HL-60 (cell line): ENCODE data around the gene PDE6H.

Experiments
- GABPA ChIP-seq: IDR thresholded peaks from 2 replicates; pipeline ENCODE4 v1.6.1; 2012; ENCODE audit warnings: low read depth
- POLR2AphosphoS5 ChIP-seq: IDR thresholded peaks from 2 replicates; pipeline ENCODE4 v1.6.1; 2012; ENCODE audit warnings: low read depth
- SPI1 ChIP-seq: IDR thresholded peaks from 2 replicates; pipeline ENCODE4 v1.6.1; 2012; ENCODE audit warnings: low read depth, mild to moderate bottlenecking, borderline replicate concordance
- TF ChIP-seq, protein P1 (sequence below): IDR thresholded peaks from one replicate; pipeline ENCODE4 v1.5.1; 2011; ENCODE audit warnings: low read length, control low read depth, inconsistent platforms; ENCODE audit not compliant: insufficient read depth
- TF ChIP-seq, protein P2 (sequence below): IDR thresholded peaks from 2 replicates; pipeline ENCODE4 v1.6.1; 2012; ENCODE audit warnings: low read depth; ENCODE audit not compliant: insufficient replicate concordance

DNA sequence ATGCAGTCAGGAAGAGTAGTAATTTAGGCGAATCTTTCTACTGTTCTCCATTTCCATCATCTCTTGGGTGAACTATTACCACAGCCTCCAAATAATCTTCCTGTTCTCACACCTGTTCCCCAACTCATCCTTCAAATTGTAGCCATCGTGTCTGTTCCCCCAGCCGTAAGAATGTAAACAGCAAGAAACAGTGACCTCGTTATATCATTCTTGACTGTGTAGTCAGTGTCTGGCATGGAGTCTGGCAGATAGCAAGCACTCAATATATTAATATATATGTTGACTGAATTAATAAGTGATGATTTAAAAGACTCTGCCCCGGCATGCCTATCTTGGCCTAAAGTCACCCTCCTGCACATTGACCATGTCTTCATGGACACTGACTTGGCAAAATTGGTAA is 20.3 kb downstream of the PDE6H start:
- TF ChIP-seq, protein P1, sequence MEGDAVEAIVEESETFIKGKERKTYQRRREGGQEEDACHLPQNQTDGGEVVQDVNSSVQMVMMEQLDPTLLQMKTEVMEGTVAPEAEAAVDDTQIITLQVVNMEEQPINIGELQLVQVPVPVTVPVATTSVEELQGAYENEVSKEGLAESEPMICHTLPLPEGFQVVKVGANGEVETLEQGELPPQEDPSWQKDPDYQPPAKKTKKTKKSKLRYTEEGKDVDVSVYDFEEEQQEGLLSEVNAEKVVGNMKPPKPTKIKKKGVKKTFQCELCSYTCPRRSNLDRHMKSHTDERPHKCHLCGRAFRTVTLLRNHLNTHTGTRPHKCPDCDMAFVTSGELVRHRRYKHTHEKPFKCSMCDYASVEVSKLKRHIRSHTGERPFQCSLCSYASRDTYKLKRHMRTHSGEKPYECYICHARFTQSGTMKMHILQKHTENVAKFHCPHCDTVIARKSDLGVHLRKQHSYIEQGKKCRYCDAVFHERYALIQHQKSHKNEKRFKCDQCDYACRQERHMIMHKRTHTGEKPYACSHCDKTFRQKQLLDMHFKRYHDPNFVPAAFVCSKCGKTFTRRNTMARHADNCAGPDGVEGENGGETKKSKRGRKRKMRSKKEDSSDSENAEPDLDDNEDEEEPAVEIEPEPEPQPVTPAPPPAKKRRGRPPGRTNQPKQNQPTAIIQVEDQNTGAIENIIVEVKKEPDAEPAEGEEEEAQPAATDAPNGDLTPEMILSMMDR, result no peak
- TF ChIP-seq POLR2AphosphoS5 (no peak), SPI1 (no peak), GABPA (no peak)
- TF ChIP-seq, protein P2, sequence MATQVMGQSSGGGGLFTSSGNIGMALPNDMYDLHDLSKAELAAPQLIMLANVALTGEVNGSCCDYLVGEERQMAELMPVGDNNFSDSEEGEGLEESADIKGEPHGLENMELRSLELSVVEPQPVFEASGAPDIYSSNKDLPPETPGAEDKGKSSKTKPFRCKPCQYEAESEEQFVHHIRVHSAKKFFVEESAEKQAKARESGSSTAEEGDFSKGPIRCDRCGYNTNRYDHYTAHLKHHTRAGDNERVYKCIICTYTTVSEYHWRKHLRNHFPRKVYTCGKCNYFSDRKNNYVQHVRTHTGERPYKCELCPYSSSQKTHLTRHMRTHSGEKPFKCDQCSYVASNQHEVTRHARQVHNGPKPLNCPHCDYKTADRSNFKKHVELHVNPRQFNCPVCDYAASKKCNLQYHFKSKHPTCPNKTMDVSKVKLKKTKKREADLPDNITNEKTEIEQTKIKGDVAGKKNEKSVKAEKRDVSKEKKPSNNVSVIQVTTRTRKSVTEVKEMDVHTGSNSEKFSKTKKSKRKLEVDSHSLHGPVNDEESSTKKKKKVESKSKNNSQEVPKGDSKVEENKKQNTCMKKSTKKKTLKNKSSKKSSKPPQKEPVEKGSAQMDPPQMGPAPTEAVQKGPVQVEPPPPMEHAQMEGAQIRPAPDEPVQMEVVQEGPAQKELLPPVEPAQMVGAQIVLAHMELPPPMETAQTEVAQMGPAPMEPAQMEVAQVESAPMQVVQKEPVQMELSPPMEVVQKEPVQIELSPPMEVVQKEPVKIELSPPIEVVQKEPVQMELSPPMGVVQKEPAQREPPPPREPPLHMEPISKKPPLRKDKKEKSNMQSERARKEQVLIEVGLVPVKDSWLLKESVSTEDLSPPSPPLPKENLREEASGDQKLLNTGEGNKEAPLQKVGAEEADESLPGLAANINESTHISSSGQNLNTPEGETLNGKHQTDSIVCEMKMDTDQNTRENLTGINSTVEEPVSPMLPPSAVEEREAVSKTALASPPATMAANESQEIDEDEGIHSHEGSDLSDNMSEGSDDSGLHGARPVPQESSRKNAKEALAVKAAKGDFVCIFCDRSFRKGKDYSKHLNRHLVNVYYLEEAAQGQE, result no peak
